Activated CD8-positive, alpha-beta memory T cell treated with anti-CD3 and anti-CD28 coated beads for 36 hours (primary cell): Measurements from ENCODE around the gene WDR83. TPM values are rescaled to one million over a fixed set of nuclear protein-coding genes. Genes with fewer than 3 reads are reported as not detected.
"Not testable (repeated sequence)": the region's sequence is repeated elsewhere in the genome, so short reads cannot be mapped to it uniquely, and the experiment has no call there.

Experiments
- CTCF ChIA-PET: fragments of 350-600 bp; sonication (Branson Sonifier 250); formaldehyde crosslinking; loops from one replicate; lab custom pipeline; 2021; ENCODE audit warnings: antibody characterized with exemption; lab: Charles Lee
- POLR2A ChIA-PET: fragments of 350-600 bp; sonication (Branson Sonifier 250); formaldehyde crosslinking; loops from one replicate; lab custom pipeline; 2021; ENCODE audit warnings: antibody characterized with exemption; lab: Charles Lee
- total RNA-seq, 2 experiments: library from RNA; stranded (reverse); gene quantifications; one replicate each; pipeline ENCODE4 v1.2.3, GENCODE V29; 2021

WDR83 gene
- total RNA-seq: 10 to 100 TPM; 22.4 to 23.7 TPM

- CTCF ChIA-PET: interaction anchor here (0.5 to 2.4 kb wide), 6 partner anchors 10 to 339 kb away, joined by 3 to 11 read pairs (median 4); partner anchors contain the start of gene DHPS
- POLR2A ChIA-PET: interaction anchor here (0.6 to 1.1 kb wide), 2 partner anchors 57 to 223 kb away, joined by 3 to 4 read pairs; partner anchors contain the start of gene TNPO2
Measured at GRCh38 chr19:12666265-12667048, at the start of gene WDR83, which contains the start of gene MAN2B1. WDR83 (plus strand) TSS chr19:12666807; CDS start chr19:12669791, 2,984 bp downstream. MAN2B1 (minus strand) TSS chr19:12666742; CDS start chr19:12666701, 41 bp downstream.

- CTCF ChIA-PET: interaction anchor here (0.7 to 1.3 kb wide), 4 partner anchors 14 to 261 kb away, joined by 3 to 5 read pairs (median 4); no protein-coding TSS in a partner anchor
Measured at GRCh38 chr19:12617646-12618045, 49.0 kb upstream of the WDR83 start.

GRCh38 chr19:12621253-12622024 is 45.2 kb upstream of the WDR83 start:
- POLR2A ChIA-PET, CTCF ChIA-PET: not testable (repeated sequence)

More at GRCh38 chr19:12617646-12618045, 49.0 kb upstream of the WDR83 start:
- POLR2A ChIA-PET: interaction anchor here (0.7 kb wide), 1 partner anchor 149 kb away, joined by 12 read pairs; no protein-coding TSS in a partner anchor

GRCh38 chr19:12623361-12624031 is 43.1 kb upstream of the WDR83 start:
- ChIA-PET POLR2A (interaction anchor here (0.6 to 1.1 kb wide), 2 partner anchors 12 to 266 kb away, joined by 3 to 5 read pairs; partner anchors contain the start of gene ZNF791), CTCF (interaction anchor here (0.7 to 1.8 kb wide), 4 partner anchors 10 to 163 kb away, joined by 3 to 6 read pairs (median 4); no protein-coding TSS in a partner anchor)

- CTCF ChIA-PET: interaction anchor here (0.6 to 1.7 kb wide), 4 partner anchors 13 to 337 kb away, joined by 3 to 4 read pairs (median 3); no protein-coding TSS in a partner anchor
Measured at GRCh38 chr19:12626958-12627357, 39.6 kb upstream of the WDR83 start.

GRCh38 chr19:12628040-12629022 is 38.3 kb upstream of the WDR83 start:
- CTCF ChIA-PET: interaction anchor here (1.7 kb wide), 1 partner anchor 11 kb away, joined by 4 read pairs; no protein-coding TSS in a partner anchor
- POLR2A ChIA-PET: no interaction called here

More at GRCh38 chr19:12626958-12627357, 39.6 kb upstream of the WDR83 start:
- POLR2A ChIA-PET: interaction anchor here (0.6 kb wide), 1 partner anchor 38 kb away, joined by 5 read pairs; no protein-coding TSS in a partner anchor

GRCh38 chr19:12629215-12629614 is 37.4 kb upstream of the WDR83 start:
- POLR2A ChIA-PET: no interaction called here
- CTCF ChIA-PET: no interaction called here

- ChIA-PET POLR2A (no interaction called here), CTCF (no interaction called here)
Measured at GRCh38 chr19:12636631-12637030, 30.0 kb upstream of the WDR83 start.

- POLR2A ChIA-PET: interaction anchor here (0.6 to 1.3 kb wide), 2 partner anchors 24 to 30 kb away, joined by 3 to 5 read pairs; a partner anchor contains a TSS
- CTCF ChIA-PET: interaction anchor here (0.6 to 2.0 kb wide), 2 partner anchors 28 to 265 kb away, joined by 3 to 9 read pairs; partner anchors contain the start of genes ZNF490 and ZNF791
Measured at GRCh38 chr19:12638611-12639182, 27.9 kb upstream of the WDR83 start.

- POLR2A ChIA-PET: interaction anchor here (0.6 to 1.3 kb wide), 3 partner anchors 21 to 1252 kb away, joined by 5 to 13 read pairs (median 5); a partner anchor contains a TSS
Measured at GRCh38 chr19:12639901-12640613, 26.6 kb upstream of the WDR83 start.

GRCh38 chr19:12641456-12641855 is 25.2 kb upstream of the WDR83 start:
- CTCF ChIA-PET: interaction anchor here (0.6 kb wide), 1 partner anchor 16 kb away, joined by 3 read pairs; no protein-coding TSS in a partner anchor
- POLR2A ChIA-PET: no interaction called here

More at GRCh38 chr19:12639901-12640613, 26.6 kb upstream of the WDR83 start:
- CTCF ChIA-PET: interaction anchor here (0.7 to 2.0 kb wide), 14 partner anchors 9 to 129 kb away, joined by 3 to 11 read pairs (median 5); partner anchors contain the start of genes MAN2B1, WDR83, ZNF490 and ZNF791

GRCh38 chr19:12642506-12642905 is 24.1 kb upstream of the WDR83 start:
- ChIA-PET CTCF (no interaction called here), POLR2A (no interaction called here)

- POLR2A ChIA-PET: not testable (repeated sequence)
Measured at GRCh38 chr19:12643716-12644115, 22.9 kb upstream of the WDR83 start.

GRCh38 chr19:12646551-12646950 is 20.1 kb upstream of the WDR83 start:
- CTCF ChIA-PET: no interaction called here
- POLR2A ChIA-PET: no interaction called here

More at GRCh38 chr19:12643716-12644115, 22.9 kb upstream of the WDR83 start:
- CTCF ChIA-PET: not testable (repeated sequence)

GRCh38 chr19:12647047-12647446 is 19.6 kb upstream of the WDR83 start:
- ChIA-PET POLR2A (no interaction called here), CTCF (interaction anchor here (0.6 kb wide), 1 partner anchor 129 kb away, joined by 3 read pairs; no protein-coding TSS in a partner anchor)
